Activated CD4-positive, CD25-positive, alpha-beta regulatory T cell treated with anti-CD3 and anti-CD28 coated beads, Interleukin-2, amount 50 U/mL, for 72 hours (primary cell): ENCODE data around the gene CIB2.
A peak's percentile ranks its signal among the peaks of the same experiment; 100 is the strongest.
"Not testable (repeated sequence)": the region's sequence is repeated elsewhere in the genome, so short reads cannot be mapped to it uniquely, and the experiment has no call there.

Source experiments
- DNase-seq: peaks from one replicate; pipeline ENCODE4 v3.0.0; 2021

CIB2 gene

GRCh38 chr15:78131295-78132061 is at the start of gene CIB2:
Gene CIB2 (minus strand): TSS chr15:78131445. CDS start chr15:78131215, 230 bp downstream.
- DNase-seq, result peak; percentile 79

GRCh38 chr15:78179906-78180305 is 48.7 kb upstream of the CIB2 start:
- no peak for DNase-seq

GRCh38 chr15:78179286-78179840 is 48.1 kb upstream of the CIB2 start:
- no peak for DNase-seq

- DNase-seq, result no peak
Measured at GRCh38 chr15:78178064-78178463, 46.8 kb upstream of the CIB2 start.

GRCh38 chr15:78177447-78177873 is 46.2 kb upstream of the CIB2 start:
- no peak for DNase-seq

- no peak for DNase-seq
Measured at GRCh38 chr15:78175330-78175729, 44.1 kb upstream of the CIB2 start.

- no peak for DNase-seq
Measured at GRCh38 chr15:78174401-78174800, 43.2 kb upstream of the CIB2 start.

GRCh38 chr15:78171864-78172472 is 40.7 kb upstream of the CIB2 start:
- DNase-seq, result no peak

- no peak for DNase-seq
Measured at GRCh38 chr15:78170848-78171773, 39.9 kb upstream of the CIB2 start.

- DNase-seq, result no peak
Measured at GRCh38 chr15:78168608-78169007, 37.4 kb upstream of the CIB2 start.

- DNase-seq, result no peak
Measured at GRCh38 chr15:78167227-78167888, 36.1 kb upstream of the CIB2 start.

- DNase-seq, result no peak
Measured at GRCh38 chr15:78164010-78164409, 32.8 kb upstream of the CIB2 start.

GRCh38 chr15:78162038-78162437 is 30.8 kb upstream of the CIB2 start:
- no peak for DNase-seq

GRCh38 chr15:78159395-78159794 is 28.1 kb upstream of the CIB2 start:
- no peak for DNase-seq

GRCh38 chr15:78157203-78157602 is 26.0 kb upstream of the CIB2 start:
- no peak for DNase-seq

GRCh38 chr15:78156653-78157052 is 25.4 kb upstream of the CIB2 start:
- no peak for DNase-seq

GRCh38 chr15:78155355-78155939 is 24.2 kb upstream of the CIB2 start:
- DNase-seq, result no peak

- DNase-seq, result no peak
Measured at GRCh38 chr15:78154955-78155354, 23.7 kb upstream of the CIB2 start.

GRCh38 chr15:78151075-78151474 is 19.8 kb upstream of the CIB2 start:
- not testable (repeated sequence) for DNase-seq

GRCh38 chr15:78149805-78150751 is 18.8 kb upstream of the CIB2 start:
- DNase-seq, result no peak
